Left renal cortex interstitium (tissue), 4 donors: ENCODE data around the gene RAD21L1. TPM values are rescaled to one million over a fixed set of nuclear protein-coding genes. Genes with fewer than 3 reads are reported as not detected.

Source experiments
- polyA plus RNA-seq, 4 donors: library from polyadenylated mRNA; unstranded; fragments of 120-200 nt; gene quantifications; one replicate each; pipeline ENCODE4 v1.2.1, GENCODE V29; 2013; ENCODE audit not compliant: insufficient read length in 4 of 4

RAD21L1 gene
- polyA plus RNA-seq, 4 donors, result not detected

Other genes with a start within 250 kb of the RAD21L1 start
- gene RSPO4, start 223.7 kb upstream of the RAD21L1 start, polyA plus RNA-seq, result 1 to 10 TPM in 3 of 4 donors, under 1 TPM in 1; 0.93 to 2.6 (median 1.7) TPM
- gene PSMF1, start 107.4 kb upstream of the RAD21L1 start, polyA plus RNA-seq, result 100 to 1,000 TPM; 115 to 147 (median 130) TPM
- gene TMEM74B, start 41.1 kb upstream of the RAD21L1 start, polyA plus RNA-seq, result 1 to 10 TPM; 1.5 to 5.5 (median 3.7) TPM
- gene C20orf202, start 22.6 kb upstream of the RAD21L1 start, polyA plus RNA-seq, result under 1 TPM; 0.22 to 0.57 (median 0.36) TPM
- 1 to 10 TPM; 1.9 to 4.2 (median 3.7) TPM for gene SNPH, start 40.2 kb downstream of the RAD21L1 start, polyA plus RNA-seq
- 1 to 10 TPM; 2.3 to 3.8 (median 2.7) TPM for gene SDCBP2, start 103.1 kb downstream of the RAD21L1 start, polyA plus RNA-seq
- 100 to 1,000 TPM; 329 to 396 (median 350) TPM for gene FKBP1A, start 167.0 kb downstream of the RAD21L1 start, polyA plus RNA-seq
- gene NSFL1C, start 240.8 kb downstream of the RAD21L1 start, polyA plus RNA-seq, result 100 to 1,000 TPM in 3 of 4 donors, 10 to 100 TPM in 1; 99.0 to 111 (median 102) TPM